Nucleus accumbens (tissue), 56 donors: ENCODE measurements around the gene MUL1.
A peak's percentile ranks its signal among the peaks of the same experiment; 100 is the strongest.
"Not testable (repeated sequence)": the region's sequence is repeated elsewhere in the genome, so short reads cannot be mapped to it uniquely, and the experiment has no call there.

Experiments used
- DNase-seq, 56 donors: peaks; one replicate each; lab custom pipeline; 2025; lab: John Stamatoyannopoulos, UW

The MUL1 gene

DNA sequence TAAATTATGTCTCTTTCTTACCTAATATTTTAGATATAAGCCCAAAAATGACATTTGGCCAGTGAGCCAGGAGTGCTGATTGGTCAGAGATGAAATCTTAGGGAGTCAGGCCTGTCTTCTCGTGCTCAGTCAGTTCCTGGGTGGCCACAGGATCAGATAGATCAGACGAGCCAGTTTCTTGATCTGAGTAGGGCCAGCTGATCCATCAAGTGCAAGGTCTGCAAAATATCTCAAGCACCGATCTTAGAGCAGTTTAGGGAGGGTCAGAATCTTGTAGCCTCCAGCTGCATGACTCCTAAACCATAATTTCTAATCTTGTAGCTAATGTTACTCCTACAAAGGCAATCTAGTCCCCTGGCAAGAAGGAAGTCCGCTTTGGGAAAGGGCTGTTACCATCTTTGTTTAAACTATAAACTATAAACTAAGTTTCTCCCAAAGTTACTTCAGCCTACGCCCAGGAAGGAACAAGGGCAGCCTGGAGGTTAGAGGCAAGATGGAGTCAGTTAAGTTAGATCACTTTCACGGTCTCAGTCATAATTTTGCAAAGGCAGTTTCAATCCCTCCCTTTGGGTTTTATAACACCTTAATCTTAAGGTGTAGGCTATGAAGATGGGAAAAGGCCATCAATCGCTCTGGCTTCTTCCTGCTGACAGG, 11.8 kb upstream of the MUL1 start:
- DNase-seq: not testable (repeated sequence)

DNA sequence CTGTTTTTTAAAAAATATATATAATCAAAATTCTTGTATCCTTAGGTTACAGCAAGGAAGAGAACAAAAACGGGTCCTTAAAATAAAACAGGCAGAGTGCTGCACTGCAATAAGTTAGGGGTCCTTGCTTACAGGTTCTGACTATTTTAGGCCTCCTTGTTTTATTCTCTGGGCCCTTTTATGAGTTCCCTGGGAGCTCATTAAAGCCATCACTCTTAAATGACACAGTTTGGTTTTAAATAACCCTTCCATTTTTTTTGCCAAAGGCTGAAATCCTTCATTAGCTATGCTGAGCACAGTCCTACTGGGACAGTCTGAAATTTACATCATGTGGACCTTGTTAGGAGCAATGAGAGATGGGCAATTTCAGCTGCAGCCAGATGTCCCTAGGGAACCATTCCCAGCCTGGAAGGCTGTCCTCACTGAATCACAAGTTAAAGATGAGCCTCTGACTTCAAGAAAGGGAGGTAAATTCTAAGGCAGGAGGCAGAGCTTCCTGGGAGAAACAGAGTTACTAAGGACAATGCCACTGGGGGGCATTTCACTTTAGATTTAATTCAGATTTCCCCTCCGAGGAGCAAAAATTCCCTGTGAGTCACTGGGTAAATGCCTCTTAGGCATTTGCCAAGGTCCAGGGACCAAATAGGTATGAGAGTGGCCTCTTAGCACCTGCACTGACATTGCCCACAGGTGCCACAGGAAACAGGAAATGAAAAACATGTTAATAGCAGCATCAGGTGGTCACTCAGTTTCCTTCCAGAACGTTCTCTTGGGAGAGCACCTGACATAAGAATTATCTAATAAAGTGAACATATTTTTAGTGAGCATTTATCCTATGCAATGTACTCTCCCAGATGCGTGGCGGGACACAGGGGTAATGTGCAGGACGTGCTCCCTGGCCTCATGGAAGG, 3.8 kb upstream of the MUL1 start:
- no peak for DNase-seq

DNA sequence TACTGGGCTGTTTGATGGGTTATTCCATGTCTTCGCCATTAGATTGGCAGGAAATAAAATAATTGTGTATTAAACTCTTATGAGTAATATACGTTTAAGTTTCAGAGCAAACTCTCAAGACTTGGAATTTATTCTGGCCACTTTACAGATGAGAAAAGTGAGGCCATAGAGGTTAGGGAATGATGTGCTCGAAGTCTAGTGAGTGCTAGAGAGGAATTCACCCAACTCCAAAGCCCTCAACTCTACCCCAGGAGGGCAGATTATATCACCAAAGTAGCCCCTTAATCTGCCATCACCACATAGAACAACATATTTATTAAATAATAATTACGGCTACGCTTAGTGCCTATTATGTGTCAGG, 440 bp upstream of the MUL1 start:
- no peak for DNase-seq

DNA sequence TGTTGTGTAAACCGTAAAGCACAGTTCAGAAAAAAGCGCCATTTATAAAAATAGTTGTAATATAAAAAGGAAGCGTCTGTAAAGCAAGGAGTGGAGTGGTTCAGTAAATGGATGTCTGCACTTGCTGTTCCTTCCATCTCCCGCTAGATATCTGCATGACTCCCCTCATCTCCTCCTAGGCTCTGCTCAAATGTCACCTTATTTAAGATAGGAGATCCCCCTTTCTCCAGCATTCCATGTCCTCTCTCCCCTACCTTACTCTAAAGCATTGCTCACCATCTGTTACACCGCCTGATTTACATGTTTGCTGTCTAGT, 745 bp downstream of the MUL1 start:
- DNase-seq: no peak

DNA sequence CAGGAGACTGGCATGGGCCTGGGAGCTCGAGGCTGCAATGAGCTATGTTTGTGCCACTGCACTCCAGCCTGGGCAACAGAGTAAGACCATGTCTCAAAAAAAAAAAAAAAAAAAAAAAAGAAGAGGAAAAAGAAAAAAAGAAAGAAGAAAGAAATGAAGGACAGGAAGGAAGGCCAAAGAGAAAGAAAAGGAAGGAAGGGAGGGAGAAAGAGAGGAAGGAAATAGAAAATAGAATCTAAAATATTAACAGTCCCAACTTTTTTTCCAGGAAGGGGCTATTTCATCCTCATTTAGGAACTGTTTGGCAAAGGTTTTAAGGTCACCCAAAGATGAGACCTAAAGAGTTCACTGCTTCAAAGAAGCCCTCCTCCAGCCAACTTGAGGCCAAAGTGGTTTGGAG, 2.5 kb downstream of the MUL1 start:
- DNase-seq: no peak

DNA sequence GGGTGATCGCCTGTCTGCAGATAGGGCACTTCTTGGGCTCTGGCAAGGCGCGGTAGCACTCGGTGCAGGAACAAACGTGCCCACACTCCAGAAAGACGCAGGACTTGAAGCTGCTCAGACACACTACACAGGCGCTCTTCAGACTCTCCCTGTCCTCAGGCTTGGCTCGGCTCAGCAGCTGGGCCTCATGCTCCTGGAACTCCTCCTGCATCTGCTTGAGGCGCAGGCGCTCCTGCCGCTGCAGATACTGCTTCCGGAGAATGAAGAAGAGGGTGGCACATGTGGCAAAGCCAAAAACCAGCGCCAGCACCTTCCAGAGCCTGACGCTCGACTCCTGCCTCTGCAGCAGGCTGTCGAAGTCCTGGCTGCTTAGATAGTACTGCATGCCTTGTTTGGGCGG, 7.2 kb downstream of the MUL1 start:
- DNase-seq: no peak

DNA sequence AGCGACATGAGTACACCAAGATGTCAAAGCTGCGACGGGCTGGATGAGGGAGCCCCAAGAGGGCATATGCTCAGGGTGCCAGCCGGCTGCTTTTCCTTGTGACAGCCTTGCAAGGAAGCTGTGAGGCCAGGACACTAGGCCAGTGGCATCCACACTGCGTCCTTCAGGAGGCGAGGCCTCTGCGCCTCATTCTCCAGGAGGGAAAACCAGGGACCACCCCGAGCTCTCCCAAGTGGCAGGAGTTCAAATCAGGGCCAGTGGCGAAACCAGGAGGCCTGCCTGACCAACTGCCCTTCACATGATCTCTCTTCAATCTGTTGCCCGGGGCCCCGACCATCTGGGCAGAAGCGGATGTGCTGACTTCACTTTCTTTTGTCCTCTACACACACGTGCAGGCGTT, 8.2 kb downstream of the MUL1 start:
- DNase-seq: no peak

DNA sequence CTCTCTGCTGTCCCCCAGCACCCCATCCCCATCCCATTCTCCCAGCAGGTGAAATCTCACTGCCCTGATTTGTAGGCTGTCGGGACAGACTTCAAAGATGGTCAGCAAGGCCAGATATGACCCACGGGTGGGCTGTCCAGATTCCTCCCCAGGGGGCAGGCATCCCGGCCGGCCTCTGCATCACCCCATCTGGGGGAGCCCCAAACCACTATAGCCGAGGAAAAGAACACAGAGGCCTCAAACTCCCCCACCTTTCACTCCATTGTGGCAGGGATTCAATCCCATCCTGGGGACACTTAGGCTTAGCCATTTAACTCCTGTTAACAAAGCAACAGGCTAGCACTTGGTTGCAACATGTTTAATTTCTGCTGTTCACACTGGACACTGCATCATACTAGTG, 8.8 kb downstream of the MUL1 start:
- no peak for DNase-seq

DNA sequence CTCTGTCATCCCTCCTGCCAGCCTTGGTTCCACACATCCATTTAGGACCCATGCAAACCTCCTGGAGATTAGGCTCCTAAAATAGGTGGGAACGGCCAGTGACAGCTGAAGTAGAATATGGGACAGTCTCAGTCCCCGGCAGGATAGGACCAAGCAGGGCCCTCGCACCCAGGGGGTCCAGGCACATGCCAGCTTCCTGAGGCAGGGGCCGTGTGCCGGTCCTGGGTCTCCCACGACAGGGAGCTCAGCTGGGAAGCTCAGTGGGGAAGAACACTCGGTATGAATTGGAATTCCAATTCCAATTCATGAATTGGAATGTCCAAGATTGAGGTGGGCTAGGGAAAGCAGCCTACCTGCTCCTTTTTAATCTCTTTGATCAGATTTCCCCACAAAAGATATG, 9.8 kb downstream of the MUL1 start:
- DNase-seq: no peak

DNA sequence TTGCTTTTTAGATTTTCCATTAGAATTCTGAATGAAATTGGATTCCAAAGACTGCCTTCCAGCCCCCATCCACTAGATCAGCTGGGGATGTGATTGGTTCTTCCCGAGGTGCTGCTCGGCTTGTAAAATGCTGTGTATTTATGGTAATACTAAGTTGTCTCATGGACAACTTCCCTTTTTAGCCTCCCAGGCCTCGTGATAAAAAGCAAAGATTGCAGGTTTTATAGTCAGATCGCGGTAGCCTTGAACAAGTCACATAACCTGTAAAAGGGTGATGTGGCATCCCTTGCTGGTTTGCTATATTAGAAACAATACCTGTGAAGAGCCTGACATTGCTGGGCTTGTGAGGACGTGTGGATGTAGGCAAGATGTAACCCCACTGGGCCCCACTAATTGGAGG, 10.4 kb downstream of the MUL1 start:
- DNase-seq: no peak

DNA sequence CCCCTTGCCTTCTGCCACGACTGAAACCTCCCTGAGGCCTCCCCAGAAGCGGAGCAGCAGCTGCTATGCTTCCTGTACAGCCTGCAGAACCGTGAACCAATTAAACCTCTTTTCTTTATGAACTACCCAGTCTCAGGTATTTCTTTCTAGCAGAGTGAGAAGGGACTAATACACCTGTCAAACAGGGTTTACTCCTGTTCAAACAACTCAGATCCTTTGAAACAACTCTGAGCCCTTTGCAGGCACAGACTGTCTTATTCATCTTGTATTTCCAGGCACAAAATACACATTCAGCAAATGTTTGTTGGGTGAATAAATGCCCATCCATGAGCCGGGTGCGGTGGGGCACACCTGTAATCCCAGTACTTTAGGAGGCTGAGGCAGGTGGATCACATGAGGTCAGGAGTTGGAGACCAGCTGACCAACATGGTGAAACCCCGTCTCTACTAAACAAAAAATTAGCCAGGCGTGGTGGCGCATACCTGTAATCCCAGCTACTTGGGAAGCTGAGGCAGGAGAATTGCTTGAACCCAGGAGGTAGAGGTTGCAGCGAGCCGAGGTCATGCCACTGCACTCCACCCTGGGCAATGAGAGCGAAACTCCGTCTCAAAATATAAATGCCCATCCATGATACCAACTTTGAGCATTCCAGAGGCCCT, 11.1 kb downstream of the MUL1 start:
- DNase-seq: not testable (repeated sequence)

DNA sequence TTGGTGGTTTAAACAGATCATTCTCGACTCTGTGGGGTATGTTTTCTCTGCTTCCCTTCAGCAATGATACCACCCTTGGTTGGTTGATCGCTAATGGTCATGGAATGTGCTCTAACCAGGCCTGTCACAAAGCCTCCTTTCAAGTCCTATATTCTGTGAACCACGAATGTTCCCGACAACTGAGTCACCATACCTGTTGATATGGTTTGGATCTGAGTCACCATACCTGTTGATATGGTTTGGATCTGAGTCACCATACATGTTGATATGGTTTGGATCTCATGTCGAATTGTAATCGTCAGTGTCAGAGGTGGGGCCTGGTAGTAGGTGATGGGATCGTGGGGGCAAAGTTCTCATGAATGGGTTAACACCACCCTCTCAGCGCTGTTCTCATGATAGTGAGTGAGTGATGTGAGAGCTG, 11.7 kb downstream of the MUL1 start:
- DNase-seq: no peak

DNA sequence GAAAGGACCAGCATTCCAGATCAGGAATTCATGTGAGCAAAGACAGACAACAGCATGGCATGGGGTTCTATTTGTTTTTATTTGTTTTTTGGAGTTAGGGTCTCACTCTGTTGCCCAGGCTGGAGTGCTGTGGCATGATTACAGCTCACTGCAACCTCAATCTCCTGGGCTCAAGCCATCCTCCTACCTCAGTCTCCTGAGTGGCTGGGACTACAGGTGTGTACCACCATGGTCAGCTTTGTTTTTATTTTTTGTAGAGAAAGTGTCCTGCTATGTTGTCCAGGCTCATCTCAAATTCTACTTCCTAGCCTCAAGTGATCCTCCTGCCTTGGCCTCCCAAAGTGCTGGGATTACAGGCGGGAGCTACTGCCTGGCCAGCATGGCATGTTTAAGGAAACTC, 12.3 kb downstream of the MUL1 start:
- DNase-seq: no peak

DNA sequence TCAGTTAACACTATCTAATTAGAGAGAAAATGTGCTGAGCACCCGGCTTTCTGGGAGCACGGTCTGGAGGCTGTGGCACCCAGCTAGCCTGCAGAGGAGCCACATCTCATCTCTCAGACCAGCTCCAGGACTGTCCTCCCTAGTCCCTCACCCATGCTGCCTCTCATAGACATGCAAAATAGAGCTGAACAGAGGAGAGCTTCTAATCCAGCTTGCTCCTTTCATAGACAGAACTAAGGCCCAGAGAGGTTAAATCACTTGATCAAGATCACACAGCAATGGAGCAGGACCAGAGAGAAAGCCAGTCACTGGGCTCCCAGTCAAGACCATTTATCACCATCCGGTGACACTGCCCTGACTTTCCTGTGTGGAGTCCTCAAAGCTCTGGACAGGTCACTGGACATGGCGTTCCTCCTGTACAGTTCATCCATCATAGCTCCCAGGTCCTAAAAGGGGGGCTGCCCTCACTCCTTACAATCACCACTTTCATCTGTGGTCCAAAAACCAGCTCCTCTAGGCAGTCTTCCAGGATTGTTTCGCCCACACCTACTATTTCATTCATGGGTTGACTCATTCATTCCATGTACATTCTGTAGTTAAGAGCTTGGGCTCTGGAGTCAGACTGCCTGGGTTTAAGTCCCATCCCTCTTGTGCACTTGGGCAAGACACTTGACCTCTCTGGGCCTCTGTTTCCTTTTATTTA, 13.2 kb downstream of the MUL1 start:
- DNase-seq: no peak

DNA sequence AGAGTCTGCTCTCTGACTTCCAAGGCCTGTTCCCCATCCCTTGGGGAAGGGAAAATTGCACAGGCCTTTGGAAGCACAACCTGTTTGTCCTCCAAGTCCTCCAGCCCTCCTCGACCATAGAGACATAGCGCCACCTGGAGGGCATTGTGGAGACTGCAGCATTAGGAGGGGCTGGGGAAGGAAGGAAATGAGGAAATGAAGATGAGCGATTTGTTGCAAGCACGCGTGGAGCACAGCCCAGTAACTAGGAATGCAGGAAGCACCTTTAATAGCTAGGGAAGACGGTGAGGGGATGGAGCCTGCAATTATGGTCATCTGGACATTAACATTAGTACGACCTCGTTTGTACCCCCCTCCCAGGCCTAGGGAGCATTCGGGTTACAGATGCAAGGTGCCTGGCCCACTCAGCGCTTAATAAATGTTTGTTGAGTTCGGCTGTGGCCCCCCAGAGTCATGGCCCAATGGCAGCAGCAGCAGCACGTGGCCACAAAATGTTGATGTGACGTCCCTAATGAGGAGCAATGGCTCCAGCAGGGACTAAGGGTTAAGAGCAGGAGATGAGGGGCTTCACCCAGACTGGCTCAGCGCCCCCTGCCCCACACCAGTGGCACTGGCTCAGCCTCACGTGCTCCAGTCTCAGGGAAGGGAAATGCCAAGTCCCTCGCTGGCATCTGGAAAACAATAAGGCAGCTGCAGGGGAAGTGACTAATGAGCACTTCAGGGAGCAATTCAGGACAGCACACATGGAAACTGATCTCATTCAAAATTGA, 13.9 kb downstream of the MUL1 start:
- DNase-seq: peak in 52 of 56 donors; percentile 30 to 91 (median 74)

DNA sequence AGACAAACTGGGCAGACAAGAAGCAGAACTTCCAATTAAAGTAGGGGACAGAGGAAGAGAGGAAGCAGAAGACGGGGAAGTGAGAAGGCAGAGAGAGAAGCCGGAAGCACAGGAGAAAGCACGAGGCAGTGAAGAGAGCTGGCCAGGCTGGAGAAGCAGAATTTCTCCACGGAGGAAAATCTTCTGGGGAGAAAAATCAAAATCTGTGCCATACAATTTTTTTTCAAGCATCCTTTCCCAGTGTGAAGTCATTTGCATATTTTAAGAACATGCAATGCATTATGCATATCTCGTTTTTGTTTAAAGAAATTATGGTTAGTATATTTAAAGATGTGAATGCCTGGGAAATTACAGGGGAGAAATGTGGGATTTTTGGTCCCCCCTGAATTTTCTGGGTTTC, 14.6 kb downstream of the MUL1 start:
- no peak for DNase-seq

DNA sequence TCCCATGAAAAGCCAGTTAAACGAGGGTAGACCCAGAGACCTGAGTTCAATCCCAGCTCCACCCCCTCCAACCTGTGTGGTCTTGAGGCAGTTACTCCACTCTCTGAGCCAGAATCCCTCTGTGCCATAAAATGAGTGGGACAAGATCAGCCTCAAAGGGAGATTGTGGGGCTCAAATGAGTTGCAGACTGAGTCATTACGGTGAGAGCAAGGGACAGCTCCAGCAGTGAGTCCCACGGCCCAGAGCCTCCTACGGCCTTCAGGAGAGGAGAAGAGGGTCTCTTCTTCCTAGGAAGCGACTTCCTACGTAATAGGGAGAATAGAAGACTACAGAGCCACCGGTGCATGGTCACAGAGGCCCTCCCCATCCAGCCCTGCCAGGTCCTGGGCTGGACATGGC, 15.2 kb downstream of the MUL1 start:
- no peak for DNase-seq

DNA sequence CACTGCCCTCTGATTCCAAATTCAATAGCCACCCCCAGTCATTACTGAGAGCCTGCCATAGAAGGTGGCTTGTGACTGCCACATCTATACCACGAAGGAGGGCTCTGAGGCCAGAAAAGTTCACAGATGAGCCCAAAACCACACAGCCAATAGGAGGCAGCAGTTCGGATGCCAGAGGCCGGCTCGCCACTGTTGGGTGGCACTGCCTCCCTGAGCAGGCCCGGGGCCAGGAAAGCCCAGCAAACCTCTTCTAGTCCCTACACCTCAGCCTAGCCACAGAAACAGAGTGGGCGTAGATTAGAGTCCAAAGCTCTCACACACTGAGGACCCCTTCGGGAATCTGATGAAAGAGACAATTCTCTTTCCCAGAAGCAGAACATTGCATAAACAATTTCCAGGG, 16.1 kb downstream of the MUL1 start:
- no peak for DNase-seq

DNA sequence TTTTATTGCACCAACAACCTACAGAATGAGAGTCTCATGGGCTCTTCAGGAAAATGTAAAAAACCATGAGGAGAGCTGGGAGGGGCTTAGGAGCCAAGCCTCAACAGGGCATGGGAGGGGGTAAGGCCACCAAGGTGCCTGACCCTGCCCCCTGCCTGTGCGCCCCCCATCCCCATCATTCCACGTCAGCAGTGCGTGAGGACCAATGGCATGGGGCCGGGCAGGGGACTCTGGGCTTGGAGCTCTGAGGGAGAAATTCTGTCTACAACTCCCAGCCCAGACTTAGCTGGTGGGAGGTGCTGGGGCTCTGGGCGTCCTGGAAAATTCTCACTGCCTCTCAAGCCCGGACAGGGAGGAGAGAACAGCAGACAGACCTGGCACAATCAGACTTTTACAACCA, 16.8 kb downstream of the MUL1 start:
- DNase-seq: no peak

DNA sequence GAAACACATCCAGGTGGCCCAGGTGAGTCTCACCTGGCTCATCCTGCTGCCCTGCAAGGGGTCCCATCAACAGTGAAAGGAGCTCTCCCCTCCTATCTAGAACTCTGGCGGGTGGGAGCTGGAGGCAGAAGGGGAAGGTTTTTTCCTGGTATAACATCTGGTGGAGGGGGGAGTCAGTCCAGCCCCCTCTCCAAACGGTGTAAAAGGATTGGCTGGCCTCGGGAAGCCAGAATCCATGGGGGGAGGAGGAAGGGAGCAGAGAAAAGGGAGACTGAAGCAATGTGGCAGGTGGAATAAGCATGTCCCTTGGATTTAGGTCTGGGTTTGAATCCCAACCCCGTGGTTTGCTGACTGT, 20.7 kb downstream of the MUL1 start:
- peak in 3 of 56 donors; percentile 20 to 27 (median 25) for DNase-seq
